ENCODE data around the gene PSENEN.
"Not testable (repeated sequence)": the region's sequence is repeated elsewhere in the genome, so short reads cannot be mapped to it uniquely, and the experiment has no call there.

The PSENEN gene

DNA sequence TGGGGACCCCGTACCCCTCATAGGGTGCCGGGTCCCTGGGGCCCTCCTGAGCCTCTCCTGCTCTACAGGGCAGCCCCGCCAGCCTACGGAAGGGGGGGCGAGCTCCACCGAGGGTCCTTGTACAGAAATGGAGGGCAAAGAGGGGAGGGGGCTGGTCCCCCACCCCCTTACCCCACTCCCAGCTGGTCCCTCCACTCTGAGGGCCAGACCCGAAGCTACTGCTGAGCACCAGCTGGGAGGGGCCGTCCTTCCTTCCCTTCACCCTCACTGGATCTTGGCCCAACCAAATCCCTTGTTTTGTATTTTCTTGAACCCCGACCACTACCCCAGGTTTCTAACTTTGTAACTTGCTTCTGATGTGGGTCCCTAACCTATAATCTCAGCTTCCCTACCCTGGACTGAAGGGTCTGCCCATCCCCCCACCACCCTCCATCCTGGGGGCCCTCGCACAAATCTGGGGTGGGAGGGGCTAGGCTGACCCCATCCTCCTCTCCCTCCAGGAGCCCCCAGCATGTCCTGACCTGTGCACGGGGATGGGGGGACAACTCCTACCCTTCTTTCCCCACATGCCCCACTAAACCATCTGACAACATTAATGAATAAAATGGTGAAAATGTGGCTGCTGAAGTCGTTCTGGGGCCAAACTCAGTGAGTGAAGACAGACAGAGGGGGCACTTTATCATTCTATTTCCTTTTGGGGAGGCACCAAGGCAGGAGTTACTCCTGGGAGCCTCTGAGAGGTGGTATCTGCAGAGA lies 42.9 kb downstream of the PSENEN start:
- DNase-seq (ENCODE audit: low read depth): no peak

DNA sequence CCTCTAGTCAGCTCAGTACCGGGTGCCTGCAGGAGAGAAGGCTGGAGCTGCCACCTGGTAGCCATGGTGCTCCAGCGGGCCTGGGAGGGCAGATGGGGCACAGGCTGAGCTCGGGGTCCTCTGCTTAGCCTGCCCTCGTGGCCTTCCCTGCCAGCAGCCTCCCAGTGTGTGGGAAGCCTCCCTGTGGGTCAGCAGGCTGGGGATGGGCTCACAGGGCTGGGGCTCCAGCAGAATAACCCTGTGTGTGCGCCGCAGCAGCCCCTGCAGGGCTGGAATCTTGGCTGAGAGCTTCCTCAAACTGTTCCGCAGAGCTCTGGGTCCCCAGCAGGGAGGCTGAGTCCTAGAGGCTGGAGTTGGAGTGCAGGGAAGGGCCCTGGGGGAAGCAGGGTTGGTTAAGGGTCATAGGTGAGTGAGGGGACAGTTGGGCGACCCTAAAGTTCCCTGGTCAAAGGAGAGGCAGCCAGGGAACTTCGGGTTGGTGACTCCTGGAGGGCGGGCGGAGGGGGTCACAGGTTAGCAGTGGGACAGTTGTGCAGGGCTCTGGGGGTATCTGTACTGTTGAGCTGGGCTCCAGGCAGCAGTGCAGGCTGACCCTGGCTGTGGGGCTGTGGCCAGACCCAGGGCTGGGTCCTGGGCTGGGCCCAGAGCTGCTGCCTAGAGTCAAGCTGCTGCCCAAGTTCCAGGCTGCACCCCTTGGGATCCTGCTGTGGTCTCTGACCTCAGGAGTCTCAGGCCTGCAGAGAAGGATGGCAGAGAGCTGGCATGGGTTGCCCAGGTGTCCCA lies 43.9 kb downstream of the PSENEN start:
- DNase-seq (ENCODE audit: low read depth): no peak

DNA sequence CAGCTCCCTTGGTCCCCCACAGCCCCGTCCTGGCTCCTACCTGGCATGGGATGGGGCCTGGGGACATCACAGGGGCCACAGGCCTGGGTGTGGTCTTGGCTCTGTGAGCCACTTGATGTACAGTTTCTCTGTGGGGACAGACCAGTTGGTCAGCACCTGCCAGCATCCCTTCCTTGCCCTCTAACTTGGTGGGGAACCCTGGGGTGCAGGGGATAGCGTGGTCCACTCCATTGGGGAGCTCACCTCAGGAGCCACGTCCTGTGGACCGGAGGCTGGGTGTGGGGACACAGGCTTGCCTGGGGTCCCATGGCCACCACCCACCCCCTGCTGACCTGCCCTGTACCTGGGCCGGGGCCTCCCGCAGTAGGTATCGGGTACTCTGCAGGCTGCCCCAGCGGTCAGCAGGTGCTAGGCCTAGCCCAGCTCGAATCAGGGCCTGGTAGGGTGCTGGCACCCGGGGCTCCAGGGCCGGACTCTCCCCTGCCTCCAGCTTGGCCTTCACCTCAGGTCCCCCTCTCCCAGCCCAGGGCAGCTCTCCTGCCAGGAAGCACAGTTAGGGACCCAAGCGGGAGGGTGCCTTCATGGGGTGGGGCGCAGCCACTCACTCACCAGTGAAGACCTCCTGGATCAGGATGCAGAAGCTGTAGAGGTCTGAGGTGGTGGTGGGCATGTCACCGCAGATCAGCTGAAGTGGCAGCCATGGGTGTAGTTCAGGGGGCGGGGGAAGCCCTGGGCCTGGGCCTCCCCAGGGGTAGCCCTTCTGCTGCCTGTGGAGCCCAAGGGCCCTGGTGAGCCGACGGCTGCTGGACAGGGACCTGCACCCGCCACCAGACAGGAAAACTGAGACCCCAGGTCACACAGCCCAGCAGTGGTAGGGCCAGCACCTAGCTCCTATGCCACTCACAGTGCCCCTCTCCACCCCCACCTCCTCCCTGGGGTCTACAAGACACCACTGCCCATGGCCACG lies 44.8 kb downstream of the PSENEN start:
- no peak for DNase-seq (ENCODE audit: low read depth)

DNA sequence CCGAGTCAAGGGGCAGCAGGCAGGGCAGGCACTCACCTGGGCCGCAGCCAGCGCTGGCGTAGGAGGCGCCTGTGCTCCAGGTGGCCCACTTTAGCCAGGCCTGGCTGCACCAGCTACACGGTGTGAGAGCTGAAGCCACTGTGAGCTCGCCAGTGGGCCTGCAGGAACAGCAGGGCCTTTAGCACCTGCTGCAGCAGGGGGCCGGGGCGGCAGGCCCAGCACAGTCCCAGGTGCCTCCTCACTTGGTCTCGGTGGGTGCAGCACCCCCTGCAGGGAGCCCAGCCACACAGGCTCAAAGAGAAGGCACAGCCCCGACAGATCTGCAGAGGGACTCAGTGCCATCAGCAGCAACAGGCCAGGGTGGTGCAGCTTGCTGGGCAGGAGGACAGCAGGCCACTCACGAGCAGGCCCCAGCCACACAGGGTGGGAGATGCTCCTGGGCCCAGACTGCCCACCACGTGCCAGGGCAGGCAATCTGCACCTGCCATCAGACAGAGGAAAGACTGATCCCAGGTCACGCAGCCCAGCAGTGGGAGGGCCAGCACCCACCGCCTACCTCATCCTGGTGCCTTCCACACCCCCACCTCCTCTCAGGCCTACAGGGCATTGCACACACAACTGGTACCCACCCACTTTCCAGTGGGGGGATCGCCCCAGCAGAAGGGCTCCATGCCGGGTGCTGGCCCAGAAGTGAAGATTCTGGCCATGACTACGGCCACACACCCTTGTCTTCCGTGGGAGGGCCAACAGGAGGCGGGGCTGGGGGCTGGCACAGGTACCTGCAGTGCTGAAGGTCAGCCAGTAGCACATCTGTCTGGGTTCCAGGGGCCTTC lies 45.7 kb downstream of the PSENEN start:
- no peak for DNase-seq (ENCODE audit: low read depth)

DNA sequence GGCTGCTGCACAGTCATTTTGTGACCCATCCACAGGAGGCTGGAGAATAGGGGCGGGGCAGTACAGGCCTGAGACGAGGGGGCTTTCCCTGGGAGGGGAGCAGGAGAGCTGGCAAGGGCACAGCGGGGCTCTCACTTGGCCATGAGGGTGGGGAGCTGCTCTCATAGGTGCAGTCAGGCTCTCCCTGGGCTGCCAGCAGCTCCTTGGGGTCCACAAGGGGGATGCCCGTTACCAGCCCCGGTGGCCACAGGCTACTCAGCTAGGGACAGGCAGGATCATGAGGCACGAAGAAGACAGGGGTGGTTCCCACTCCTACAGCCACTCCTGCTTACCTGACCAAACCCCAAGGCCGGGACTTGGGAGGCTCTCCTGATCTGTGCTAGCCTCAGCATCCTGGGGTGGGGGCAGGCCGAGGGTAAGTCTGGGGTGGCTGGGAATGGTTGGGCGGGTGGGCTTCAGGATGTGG lies 46.4 kb downstream of the PSENEN start:
- no peak for DNase-seq (ENCODE audit: low read depth)

DNA sequence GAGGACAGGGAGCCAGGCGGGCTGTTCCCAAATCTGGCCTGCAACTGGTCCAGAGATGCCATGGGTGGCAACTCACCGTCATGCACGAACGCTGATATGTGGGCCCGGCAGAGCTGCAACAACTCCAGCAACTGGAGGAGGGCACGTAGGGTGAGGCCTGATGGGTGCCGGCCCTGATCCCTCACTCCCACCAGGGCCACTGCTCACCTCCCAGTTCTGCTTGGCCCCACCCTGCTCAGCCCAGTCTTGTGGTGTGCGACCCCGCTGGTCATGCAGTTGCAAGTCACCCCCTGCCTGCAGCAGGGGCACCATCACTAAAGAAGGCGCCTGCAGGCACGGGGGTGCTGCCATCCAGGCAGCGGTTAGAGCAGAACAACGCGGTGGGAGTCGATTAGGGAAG lies 46.9 kb downstream of the PSENEN start:
- DNase-seq (ENCODE audit: low read depth): no peak

DNA sequence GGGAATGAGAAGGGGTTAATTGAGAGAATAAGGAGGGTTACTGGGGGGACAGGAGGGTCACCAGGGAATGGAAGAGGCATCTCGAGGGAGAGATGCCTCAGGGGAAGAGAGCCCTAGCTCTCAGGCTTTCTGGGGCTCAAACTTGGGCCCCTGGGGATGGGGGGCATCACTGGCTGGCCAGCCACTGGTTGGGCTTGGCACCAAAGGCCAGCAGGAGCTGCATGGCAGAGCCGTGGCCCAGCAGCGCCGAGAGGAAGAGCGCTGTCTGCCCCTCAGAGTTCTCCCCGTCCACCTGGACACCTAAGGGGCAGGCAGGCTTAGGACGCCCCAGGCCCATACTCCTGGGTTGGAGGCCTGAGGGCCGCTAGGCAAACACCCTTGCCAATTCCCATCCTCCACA lies 47.4 kb downstream of the PSENEN start:
- no peak for DNase-seq (ENCODE audit: low read depth)

DNA sequence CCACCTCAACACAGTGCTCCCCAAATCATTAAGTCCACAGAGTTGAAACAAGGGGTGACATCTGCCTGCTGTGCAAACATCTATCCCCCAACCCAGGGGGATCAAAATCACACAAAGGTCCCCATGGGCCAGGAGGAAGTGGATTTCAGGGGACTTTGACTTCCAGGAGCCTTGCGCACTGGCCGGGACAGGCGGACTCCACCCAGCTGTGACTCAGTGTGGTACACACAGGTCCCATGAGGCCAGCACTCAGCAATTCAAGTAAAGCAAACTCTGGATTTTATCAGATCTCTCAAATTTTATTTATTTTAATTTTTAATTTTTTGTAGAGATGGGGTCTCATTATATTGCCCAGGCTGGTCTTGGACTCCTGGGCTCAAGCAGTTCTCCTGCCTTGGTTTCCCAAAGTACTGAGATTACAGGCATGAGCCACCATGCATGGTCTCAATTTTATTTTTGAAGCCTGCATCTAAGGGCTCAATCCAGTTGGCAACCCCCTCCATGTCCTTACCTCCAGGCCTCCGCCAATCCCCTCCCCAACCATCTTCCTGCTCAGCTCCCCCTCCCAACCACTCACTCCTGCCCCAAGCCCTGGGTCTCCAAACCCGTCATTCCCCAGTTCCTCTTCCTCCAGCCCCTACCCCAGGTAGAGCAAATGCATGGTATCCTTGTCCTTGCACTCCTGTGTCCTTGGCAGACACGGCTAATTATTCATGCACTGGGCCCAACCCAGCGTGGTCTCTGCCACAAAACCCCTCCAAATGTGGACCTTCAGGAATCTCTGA lies 48.1 kb downstream of the PSENEN start:
- no peak for DNase-seq (ENCODE audit: low read depth)

DNA sequence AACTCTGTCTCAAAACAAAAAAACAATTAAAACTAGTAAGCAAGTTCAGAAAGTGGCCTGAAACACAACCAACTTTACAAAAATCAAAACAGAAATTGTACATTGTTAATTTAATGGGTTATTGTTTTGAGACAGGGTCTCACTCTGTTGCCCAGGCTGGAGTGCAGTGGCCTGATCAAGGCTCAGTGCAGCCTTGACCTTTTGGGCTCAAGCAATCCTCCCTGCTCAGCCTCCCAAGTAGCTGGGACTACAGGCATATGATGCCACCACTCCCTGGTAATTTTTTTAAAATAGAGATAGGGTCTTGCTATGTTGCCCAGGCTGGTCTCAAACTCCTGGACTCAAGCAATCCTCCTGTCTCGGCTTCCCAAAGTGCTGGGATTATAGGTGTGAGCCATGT lies 50.1 kb downstream of the PSENEN start:
- DNase-seq (ENCODE audit: low read depth): not testable (repeated sequence)

Measured in stimulated activated CD8-positive, alpha-beta memory T cell treated with anti-CD3 and anti-CD28 coated beads, Interleukin-15, amount 100 ng/mL, for 1 hour (primary cell).